Liver (tissue), 9 donors: ENCODE measurements around the gene ARL1. TPM values are rescaled to one million over a fixed set of nuclear protein-coding genes. Genes with fewer than 3 reads are reported as not detected.

Experiments used
- DNase-seq: peaks from one replicate; pipeline ENCODE4 v3.0.0-alpha.2; 2017; ENCODE audit warnings: low spot score
- H3K27ac ChIP-seq, 2 donors: one replicate each; pipeline ENCODE4 v1.7.0; 2013; ENCODE audit warnings: inconsistent platforms in 2 of 2, low read length in 2 of 2, control low read depth in 1 of 2, low read depth in 1 of 2, mild to moderate bottlenecking in 1 of 2
- H3K27me3 ChIP-seq, 4 donors: one replicate each; pipeline versions ENCODE4 v1.6.1 to v1.7.0; 2013; ENCODE audit warnings: low read length in 3 of 4, inconsistent platforms in 1 of 4, mild to moderate bottlenecking in 1 of 4, moderate library complexity in 1 of 4; ENCODE audit not compliant: control insufficient read depth in 4 of 4, insufficient read depth in 4 of 4
- H3K36me3 ChIP-seq, 4 donors: one replicate each; pipeline versions ENCODE4 v1.6.1 to v1.7.0; 2013; ENCODE audit warnings: low read length in 3 of 4, mild to moderate bottlenecking in 3 of 4, low read depth in 1 of 4, moderate library complexity in 1 of 4; ENCODE audit not compliant: control insufficient read depth in 4 of 4, insufficient read depth in 3 of 4
- H3K4me1 ChIP-seq, 4 donors: one replicate each; pipeline versions ENCODE4 v1.6.1 to v1.7.0; 2013; ENCODE audit warnings: low read length in 3 of 4, mild to moderate bottlenecking in 3 of 4, moderate library complexity in 1 of 4; ENCODE audit not compliant: control insufficient read depth in 4 of 4, insufficient read depth in 4 of 4
- H3K4me3 ChIP-seq, 3 donors: one replicate each; pipeline versions ENCODE4 v1.6.1 to v1.7.0; 2013; ENCODE audit warnings: low read length in 3 of 3, control low read depth in 1 of 3, low read depth in 1 of 3, mild to moderate bottlenecking in 1 of 3
- H3K9ac ChIP-seq, 2 donors: one replicate each; pipeline ENCODE4 v1.7.0; 2013; ENCODE audit warnings: low read length in 2 of 2, mild to moderate bottlenecking in 2 of 2, moderate library complexity in 2 of 2, control low read depth in 1 of 2, low read depth in 1 of 2
- H3K9me3 ChIP-seq, 4 donors: one replicate each; pipeline versions ENCODE4 v1.6.1 to v1.7.0; 2013; ENCODE audit warnings: low read length in 3 of 4; ENCODE audit not compliant: control insufficient read depth in 4 of 4
- EGR1 ChIP-seq, 2 donors: IDR thresholded peaks; 2 replicates each; pipeline ENCODE4 v1.6.1; 2016 to 2018; ENCODE audit warnings: antibody characterized with exemption in 2 of 2, low read depth in 2 of 2
- FOXA1 ChIP-seq: IDR thresholded peaks from 2 replicates; pipeline ENCODE4 v1.6.1; 2016; ENCODE audit warnings: antibody characterized with exemption
- FOXA2 ChIP-seq: IDR thresholded peaks from 2 replicates; pipeline ENCODE4 v1.6.1; 2016; ENCODE audit warnings: antibody characterized with exemption
- GABPA ChIP-seq, 2 donors: IDR thresholded peaks in 1 of 2; conservative IDR thresholded peaks in 1 of 2; 2 replicates each; pipeline ENCODE4 v1.6.1; 2016; ENCODE audit warnings: antibody characterized with exemption in 2 of 2, mild to moderate bottlenecking in 1 of 2, moderate library complexity in 1 of 2
- HNF4G ChIP-seq: IDR thresholded peaks from 2 replicates; pipeline ENCODE4 v1.6.1; 2016; ENCODE audit warnings: antibody characterized with exemption
- NR2F2 ChIP-seq: IDR thresholded peaks from 2 replicates; pipeline ENCODE4 v1.6.1; 2016; ENCODE audit warnings: antibody characterized with exemption
- RAD21 ChIP-seq, 2 donors: IDR thresholded peaks; 2 replicates each; pipeline ENCODE4 v1.6.1; 2016; ENCODE audit warnings: antibody characterized with exemption in 2 of 2, mild to moderate bottlenecking in 2 of 2
- REST ChIP-seq: IDR thresholded peaks from 2 replicates; pipeline ENCODE4 v1.6.1; 2016; ENCODE audit warnings: antibody characterized with exemption, mild to moderate bottlenecking
- TAF1 ChIP-seq: conservative IDR thresholded peaks from 2 replicates; pipeline ENCODE4 v1.6.1; 2016; ENCODE audit warnings: antibody characterized with exemption, mild to moderate bottlenecking
- YY1 ChIP-seq: IDR thresholded peaks from 2 replicates; pipeline ENCODE4 v1.6.1; 2016; ENCODE audit warnings: antibody characterized with exemption, mild to moderate bottlenecking
- ZBTB33 ChIP-seq: IDR thresholded peaks from 2 replicates; pipeline ENCODE4 v1.6.1; 2016; ENCODE audit warnings: antibody characterized with exemption
- WGBS: extraction: QIAGEN DNeasy Blood & Tissue Kit; methylation state at CpG from one replicate; pipeline ENCODE4 v1.1.7; 2013; 5-methylcytosine and 5-hydroxymethylcytosine counted together
- polyA plus RNA-seq, 2 donors: library from polyadenylated mRNA; stranded (reverse) in 1 of 2; unstranded in 1 of 2; fragments of 200-250 nt in 1 of 2; fragments of >200 nt in 1 of 2; fragmentation: Nextera tagmentation in 1 of 2; extraction: Ambion mirVana in 1 of 2; gene quantifications; one replicate each; pipeline versions ENCODE4 v1.2.1 to v1.2.3, GENCODE V29; 2013 to 2015
- total RNA-seq, 2 donors: library from RNA; depleted of rRNA; stranded (reverse); fragments of >200 nt; gene quantifications; one replicate each; pipeline ENCODE4 v1.2.3, GENCODE V29; 2014
- TF ChIP-seq, protein P1 (sequence below): IDR thresholded peaks from 2 replicates; pipeline ENCODE4 v1.6.1; 2016; ENCODE audit warnings: antibody characterized with exemption
- TF ChIP-seq, protein P2 (sequence below): fragments of 150-350 bp; IDR thresholded peaks from 2 replicates; pipeline ENCODE4 v1.5.1; 2017; ENCODE audit warnings: improper control_type of control experiment, low read depth, low read length; ENCODE audit not compliant: missing input control
- TF ChIP-seq, protein P3 (sequence below): IDR thresholded peaks from 2 replicates; pipeline ENCODE4 v1.6.1; 2016; ENCODE audit warnings: antibody characterized with exemption
- donor health status: healthy.
- donor health status: healthy.
- donor health status: healthy.
- donor health status: healthy.
- donor health status: healthy.

ARL1 gene
- total and polyA plus RNA-seq, 4 donors: 29.2 to 44.8 (median 36.8) TPM

DNA sequence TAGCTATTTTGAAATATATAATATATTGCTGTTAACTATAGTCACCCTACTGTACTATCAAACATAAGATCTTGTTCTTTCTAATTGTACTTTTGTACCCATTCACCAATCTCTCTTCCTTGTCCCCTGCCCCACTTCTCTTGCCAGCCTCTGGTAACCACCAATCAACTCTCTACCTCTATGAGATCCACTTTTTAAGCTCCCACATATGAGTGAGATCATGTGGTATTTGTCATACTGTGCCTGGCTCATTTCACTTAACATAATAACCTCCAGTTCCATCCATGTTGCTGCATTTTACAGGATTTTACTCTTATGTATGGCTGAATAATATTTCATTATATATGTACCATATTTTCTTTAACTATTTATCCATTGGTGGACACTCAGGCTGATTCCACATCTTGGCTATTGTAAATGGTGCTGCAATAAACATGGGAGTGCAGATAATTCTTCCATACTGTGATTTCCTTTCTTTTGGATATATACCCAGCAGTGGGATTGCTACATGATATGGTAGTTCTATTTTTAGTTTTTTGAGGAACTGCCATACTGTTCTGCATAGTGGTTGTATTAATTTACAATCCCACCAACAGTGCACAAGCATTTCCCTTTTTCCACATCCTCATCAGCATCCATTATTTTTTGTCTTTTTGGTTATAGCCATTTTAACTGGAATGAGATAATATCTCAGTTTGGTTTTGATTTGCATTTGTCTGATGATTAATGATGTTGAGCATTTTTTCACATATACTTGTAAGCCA, 34.1 kb upstream of the ARL1 start:
- Histone ChIP-seq H3K27me3 (no peaks in the 10 kb centered on the region), H3K27ac (no peak overlapping the region), H3K4me3 (no peak overlapping the region), H3K4me1 (no peaks in the 10 kb centered on the region), H3K36me3 (no peaks in the 10 kb centered on the region), H3K9ac (no peak overlapping the region), H3K9me3 (no peaks in the 10 kb centered on the region)
- TF ChIP-seq TAF1 (no peak), GABPA (IDR thresholded peaks at IDR 0.05 in 1 of 2, conservative IDR thresholded peaks at IDR 0.05 in 1 of 2) (no peak), NR2F2 (no peak), ZBTB33 (no peak), FOXA1 (no peak), FOXA2 (no peak), EGR1 (IDR thresholded peaks at IDR 0.05; ENCODE audit: low read depth in 2 of 2) (no peak), REST (no peak)
- TF ChIP-seq, protein P1, sequence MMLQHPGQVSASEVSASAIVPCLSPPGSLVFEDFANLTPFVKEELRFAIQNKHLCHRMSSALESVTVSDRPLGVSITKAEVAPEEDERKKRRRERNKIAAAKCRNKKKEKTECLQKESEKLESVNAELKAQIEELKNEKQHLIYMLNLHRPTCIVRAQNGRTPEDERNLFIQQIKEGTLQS: no peak
- TF ChIP-seq, protein P2, sequence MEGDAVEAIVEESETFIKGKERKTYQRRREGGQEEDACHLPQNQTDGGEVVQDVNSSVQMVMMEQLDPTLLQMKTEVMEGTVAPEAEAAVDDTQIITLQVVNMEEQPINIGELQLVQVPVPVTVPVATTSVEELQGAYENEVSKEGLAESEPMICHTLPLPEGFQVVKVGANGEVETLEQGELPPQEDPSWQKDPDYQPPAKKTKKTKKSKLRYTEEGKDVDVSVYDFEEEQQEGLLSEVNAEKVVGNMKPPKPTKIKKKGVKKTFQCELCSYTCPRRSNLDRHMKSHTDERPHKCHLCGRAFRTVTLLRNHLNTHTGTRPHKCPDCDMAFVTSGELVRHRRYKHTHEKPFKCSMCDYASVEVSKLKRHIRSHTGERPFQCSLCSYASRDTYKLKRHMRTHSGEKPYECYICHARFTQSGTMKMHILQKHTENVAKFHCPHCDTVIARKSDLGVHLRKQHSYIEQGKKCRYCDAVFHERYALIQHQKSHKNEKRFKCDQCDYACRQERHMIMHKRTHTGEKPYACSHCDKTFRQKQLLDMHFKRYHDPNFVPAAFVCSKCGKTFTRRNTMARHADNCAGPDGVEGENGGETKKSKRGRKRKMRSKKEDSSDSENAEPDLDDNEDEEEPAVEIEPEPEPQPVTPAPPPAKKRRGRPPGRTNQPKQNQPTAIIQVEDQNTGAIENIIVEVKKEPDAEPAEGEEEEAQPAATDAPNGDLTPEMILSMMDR: no peak
- TF ChIP-seq, protein P3, sequence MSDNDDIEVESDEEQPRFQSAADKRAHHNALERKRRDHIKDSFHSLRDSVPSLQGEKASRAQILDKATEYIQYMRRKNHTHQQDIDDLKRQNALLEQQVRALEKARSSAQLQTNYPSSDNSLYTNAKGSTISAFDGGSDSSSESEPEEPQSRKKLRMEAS: no peak
- no peak for DNase-seq

DNA sequence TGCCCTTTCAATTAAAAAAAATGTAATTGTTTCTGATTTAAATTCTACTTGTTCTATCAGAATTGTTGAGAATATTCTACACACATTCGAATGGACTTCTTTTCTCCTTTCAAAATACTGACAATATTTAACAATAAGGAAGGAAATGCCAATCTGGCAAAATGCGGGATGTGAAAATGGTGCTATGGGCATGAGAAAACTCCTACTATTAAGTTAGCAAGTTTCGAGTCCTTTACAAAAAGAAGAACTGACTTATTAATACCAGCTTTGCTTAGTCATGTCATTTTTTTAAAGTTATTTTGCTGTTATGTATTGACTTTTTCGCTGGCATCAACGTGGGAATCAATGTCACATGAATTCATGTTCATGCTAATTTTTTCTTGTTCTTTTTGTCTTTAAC, 31.7 kb upstream of the ARL1 start:
- H3K4me3 ChIP-seq: no peak overlapping the region
- no peaks in the 10 kb centered on the region for H3K4me1 ChIP-seq
- H3K27ac ChIP-seq: no peak overlapping the region
- 70% methylated on average over 5 of the region's 5 CpGs for WGBS
- no peaks in the 10 kb centered on the region for H3K9me3 ChIP-seq
- no peak overlapping the region for H3K9ac ChIP-seq
- H3K27me3 ChIP-seq: no peaks in the 10 kb centered on the region
- H3K36me3 ChIP-seq: no peaks in the 10 kb centered on the region
- no peak for DNase-seq
- no peak for TF ChIP-seq NR2F2
- no peak for TF ChIP-seq YY1
- no peak for TF ChIP-seq GABPA (IDR thresholded peaks at IDR 0.05 in 1 of 2, conservative IDR thresholded peaks at IDR 0.05 in 1 of 2)
- no peak for TF ChIP-seq RAD21 (IDR thresholded peaks at IDR 0.05)
- TF ChIP-seq, protein P2: no peak
- TF ChIP-seq ZBTB33: no peak
- no peak for TF ChIP-seq HNF4G
- TF ChIP-seq, protein P3: no peak
- TF ChIP-seq FOXA2: no peak
